NOMO-1 treated with dmso at 0.1 percent for 144 hours (cell line): ENCODE measurements around the gene MRPL38.
"Not testable (repeated sequence)": the region's sequence is repeated elsewhere in the genome, so short reads cannot be mapped to it uniquely, and the experiment has no call there.

Experiments
- DNase-seq: peaks from one replicate; lab custom pipeline; 2025; ENCODE audit not compliant: unreplicated experiment; lab: John Stamatoyannopoulos, UW

MRPL38 gene

DNA sequence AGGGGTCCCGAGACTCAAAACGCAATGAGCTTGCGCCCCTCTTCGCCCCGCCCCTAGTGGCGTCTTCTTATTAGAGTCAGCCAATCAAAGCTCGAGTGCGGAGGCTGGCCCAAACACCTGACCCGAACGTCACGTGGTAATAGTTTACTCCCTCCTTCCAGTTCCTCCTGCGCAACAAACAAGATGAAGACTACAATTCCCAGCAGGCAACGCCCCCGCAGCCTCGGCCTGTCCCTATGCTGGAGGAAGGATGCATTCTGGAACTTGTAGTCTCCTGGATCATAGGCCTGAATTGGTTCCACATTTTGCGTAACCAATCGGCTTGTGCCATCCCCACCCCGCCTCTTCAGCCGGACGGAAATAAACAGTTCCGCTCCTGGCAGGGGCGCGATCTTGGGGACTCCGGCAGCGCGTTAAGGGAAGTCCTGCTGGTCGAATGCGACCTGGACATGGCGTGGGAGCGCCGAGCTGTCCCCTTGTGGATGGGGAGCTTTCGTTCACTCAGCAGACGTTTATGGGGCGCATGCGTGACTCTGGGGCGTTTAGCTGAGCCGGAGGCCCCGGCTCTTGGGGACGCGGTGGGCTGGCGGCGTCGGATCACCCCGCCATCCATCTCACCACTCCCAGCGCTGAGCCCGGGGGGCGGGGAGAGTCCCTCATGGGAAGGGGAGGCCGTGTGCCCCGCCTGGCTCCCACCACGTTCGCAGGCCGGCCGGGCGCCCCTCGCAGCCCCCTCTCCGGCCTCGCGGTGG is 49.2 kb downstream of the MRPL38 start, which contains the start of gene WBP2:
WBP2 (minus strand) TSS at position 26 of the 752 bp plus-strand sequence. CDS start 38 bp downstream, outside the sequence.
- DNase-seq: peak; percentile 99

DNA sequence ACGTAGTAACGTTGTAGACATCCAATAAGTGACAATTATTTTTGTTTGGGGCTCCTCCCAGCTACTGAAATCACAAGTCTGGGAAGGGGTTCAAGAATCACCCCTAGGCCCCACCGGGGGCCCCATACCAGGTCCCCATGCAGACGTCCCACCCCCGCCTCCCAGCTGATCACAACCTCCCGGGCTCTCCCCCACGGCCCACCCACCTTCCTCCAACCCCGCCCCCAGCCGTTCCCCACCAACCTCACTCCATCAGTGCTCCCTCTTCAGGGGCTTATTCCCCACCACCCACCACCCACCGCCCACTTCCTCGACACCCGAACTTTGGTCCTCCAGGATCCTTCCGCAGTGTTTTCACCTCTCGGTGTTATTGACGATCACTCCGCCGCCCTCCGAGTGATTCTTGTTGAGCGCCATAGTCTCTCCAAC is 49.8 kb downstream of the MRPL38 start:
- no peak for DNase-seq

- no peak for DNase-seq
These were observed 50.5 kb downstream of the MRPL38 start for GRCh38 chr17:75854101-75854748.

GRCh38 chr17:75853433-75853832 is 51.3 kb downstream of the MRPL38 start:
- DNase-seq: no peak

DNA sequence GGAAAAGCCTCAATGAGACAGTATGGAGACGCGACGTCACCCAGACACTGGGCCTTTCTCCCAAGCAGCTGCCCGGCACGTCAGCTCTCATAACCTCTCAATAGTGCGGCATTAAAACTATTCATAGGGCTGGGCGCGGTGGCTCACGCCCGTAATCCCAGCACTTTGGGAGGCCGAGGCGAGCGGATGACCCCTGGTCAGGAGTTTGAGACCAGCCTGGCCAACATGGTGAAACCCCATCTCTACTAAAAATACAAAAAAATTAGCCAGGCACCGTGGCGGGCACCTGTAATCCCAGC is 53.0 kb downstream of the MRPL38 start:
- not testable (repeated sequence) for DNase-seq

- DNase-seq: no peak
These were observed 53.6 kb downstream of the MRPL38 start for GRCh38 chr17:75850928-75851692.

- no peak for DNase-seq
These were observed 55.0 kb downstream of the MRPL38 start for GRCh38 chr17:75849724-75850123.

DNA sequence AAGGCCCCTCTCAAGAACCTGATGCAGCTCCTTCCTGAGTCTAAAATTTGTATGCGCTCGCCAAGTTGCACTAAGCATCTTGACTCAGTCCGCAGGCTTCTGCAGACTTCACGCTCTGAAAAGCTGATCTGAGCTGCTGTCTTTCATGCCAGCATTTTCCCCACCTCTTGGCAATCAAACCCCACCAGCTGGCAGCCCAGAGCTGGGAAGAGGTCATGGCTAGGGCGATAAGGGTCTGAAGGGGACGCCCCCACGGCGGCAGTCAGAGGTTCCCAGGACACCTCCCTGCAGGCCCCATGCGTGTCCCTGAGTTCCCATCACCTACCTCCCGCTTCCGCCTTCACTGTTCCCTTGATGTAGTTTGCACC is 55.4 kb downstream of the MRPL38 start:
- DNase-seq: no peak
